Neural cell (in vitro differentiated cells): Measurements from ENCODE around the gene STX8. TPM values are rescaled to one million over a fixed set of nuclear protein-coding genes. Genes with fewer than 3 reads are reported as not detected.
"Not testable (repeated sequence)": the region's sequence is repeated elsewhere in the genome, so short reads cannot be mapped to it uniquely, and the experiment has no call there.

Experiments used
- H2AFZ ChIP-seq: fragments of 200-600, 300-800 bp; sonication (generic), shearing (Covaris generic); 2 replicates; pipeline ENCODE4 v1.6.0; 2014; ENCODE audit warnings: low read depth, mild to moderate bottlenecking, antibody characterized with exemption, low read length, moderate library complexity
- H3F3A ChIP-seq: fragments of 200-600 bp; shearing (Covaris generic); 2 replicates; pipeline ENCODE4 v1.6.1; 2016; ENCODE audit warnings: mild to moderate bottlenecking, moderate library complexity, mixed read lengths, antibody characterized with exemption, low read length; ENCODE audit not compliant: insufficient read depth, poor library complexity, severe bottlenecking
- H3K27ac ChIP-seq: fragments of 200-600, 300-800 bp; sonication (generic), shearing (Covaris generic); 2 replicates; pipeline ENCODE4 v1.5.1; 2014; ENCODE audit warnings: mild to moderate bottlenecking, low read length, moderate library complexity
- H3K27me3 ChIP-seq: fragments of 300-800, 200-600 bp; sonication (generic), shearing (Covaris generic); 2 replicates; pipeline ENCODE4 v1.6.0; 2014; ENCODE audit warnings: mild to moderate bottlenecking, low read depth, low read length, moderate library complexity; ENCODE audit not compliant: insufficient read depth
- H3K36me3 ChIP-seq: fragments of 300-800, 200-600 bp; sonication (generic), shearing (Covaris generic); 2 replicates; pipeline ENCODE4 v1.5.1; 2014; ENCODE audit warnings: mild to moderate bottlenecking, antibody characterized with exemption, low read length, moderate library complexity; ENCODE audit not compliant: insufficient read depth
- H3K4me2 ChIP-seq: fragments of 300-800, 200-600 bp; sonication (generic), shearing (Covaris generic); 2 replicates; pipeline ENCODE4 v1.6.0; 2014; ENCODE audit warnings: mild to moderate bottlenecking, low read length
- H3K4me3 ChIP-seq: fragments of 300-800, 200-600 bp; sonication (generic), shearing (Covaris generic); 2 replicates; pipeline ENCODE4 v1.5.1; 2014; ENCODE audit warnings: mild to moderate bottlenecking, low read length, moderate library complexity
- H3K79me2 ChIP-seq: fragments of 200-600 bp; shearing (Covaris generic); replicated peaks from 2 replicates; pipeline ENCODE4 v1.6.0; 2014; ENCODE audit warnings: mild to moderate bottlenecking, low read length, moderate library complexity; ENCODE audit not compliant: insufficient read depth
- H3K9ac ChIP-seq: fragments of 300-800, 200-600 bp; sonication (generic), shearing (Covaris generic); 2 replicates; pipeline ENCODE4 v1.6.1; 2016; ENCODE audit warnings: mild to moderate bottlenecking, low read length, mixed read lengths
- H3K9me2 ChIP-seq: fragments of 200-600 bp; shearing (Covaris generic); 2 replicates; pipeline ENCODE4 v1.6.1; 2016; ENCODE audit warnings: mild to moderate bottlenecking, low read length, mixed read lengths; ENCODE audit not compliant: insufficient read depth
- H3K9me3 ChIP-seq: fragments of 200-600, 300-800 bp; sonication (generic), shearing (Covaris generic); 2 replicates; pipeline ENCODE4 v1.6.1; 2016; ENCODE audit warnings: mild to moderate bottlenecking, mixed run types, low read length, moderate library complexity, mixed read lengths
- H4K20me1 ChIP-seq: fragments of 200-600 bp; shearing (Covaris generic); 2 replicates; pipeline ENCODE4 v1.6.1; 2016; ENCODE audit warnings: mild to moderate bottlenecking, mixed run types; ENCODE audit not compliant: insufficient read depth
- CTCF ChIP-seq: fragments of 450-650 bp; IDR thresholded peaks from 2 replicates; pipeline ENCODE4 v1.5.1; 2014; ENCODE audit warnings: antibody characterized with exemption, mild to moderate bottlenecking, moderate library complexity; ENCODE audit not compliant: poor library complexity, severe bottlenecking
- EP300 ChIP-seq: fragments of 450-650 bp; conservative IDR thresholded peaks from 2 replicates; pipeline ENCODE4 v1.6.1; 2014; ENCODE audit warnings: antibody characterized with exemption, mild to moderate bottlenecking, moderate library complexity; ENCODE audit not compliant: poor library complexity, severe bottlenecking
- EZH2 ChIP-seq: fragments of 200-600, 300-800 bp; shearing (Covaris generic), sonication (generic); IDR thresholded peaks from 2 replicates; pipeline ENCODE4 v1.6.1; 2014; ENCODE audit warnings: antibody characterized with exemption, low read length, borderline replicate concordance, mild to moderate bottlenecking; ENCODE audit not compliant: insufficient read depth, poor library complexity, severe bottlenecking
- MXI1 ChIP-seq: fragments of 450-650 bp; conservative IDR thresholded peaks from 2 replicates; pipeline ENCODE4 v1.6.1; 2014; ENCODE audit warnings: antibody characterized with exemption, mild to moderate bottlenecking; ENCODE audit not compliant: poor library complexity, severe bottlenecking
- POLR2AphosphoS5 ChIP-seq: IDR thresholded peaks from 2 replicates; pipeline ENCODE4 v1.6.1; 2012
- RAD21 ChIP-seq: fragments of 450-650 bp; conservative IDR thresholded peaks from 2 replicates; pipeline ENCODE4 v1.6.1; 2014; ENCODE audit warnings: antibody characterized with exemption, mild to moderate bottlenecking, moderate library complexity
- REST ChIP-seq: IDR thresholded peaks from 2 replicates; pipeline ENCODE4 v1.6.1; 2012; ENCODE audit warnings: borderline replicate concordance
- TAF1 ChIP-seq: IDR thresholded peaks from 2 replicates; pipeline ENCODE4 v1.6.1; 2012; ENCODE audit warnings: low read depth
- polyA plus RNA-seq: library from polyadenylated mRNA; depleted of rRNA; stranded (reverse); fragments of >200 nt; gene quantifications from 2 replicates; pipeline ENCODE4 v1.2.3, GENCODE V29; 2014

The STX8 gene
- polyA plus RNA-seq, 1 donor from 2014 or later, result 100 TPM

GRCh38 chr17:9258115-9259015 is 317.3 kb downstream of the STX8 start:
- Histone ChIP-seq H3K79me2 (no peaks in the 10 kb centered on the region), H3F3A (no peaks in the 10 kb centered on the region), H3K4me2 (no peak overlapping the region), H3K27me3 (no peaks in the 10 kb centered on the region), H4K20me1 (no peaks in the 10 kb centered on the region), H3K9me2 (no peaks in the 10 kb centered on the region), H3K27ac (no peak overlapping the region), H3K9ac (no peak overlapping the region), H3K4me3 (no peak overlapping the region), H2AFZ (no peak overlapping the region), H3K36me3 (no peaks in the 10 kb centered on the region), H3K9me3 (no peaks in the 10 kb centered on the region)
- no peak for TF ChIP-seq CTCF
- no peak for TF ChIP-seq RAD21
- TF ChIP-seq EP300, result no peak
- no peak for TF ChIP-seq EZH2
- no peak for TF ChIP-seq MXI1
- no peak for TF ChIP-seq POLR2AphosphoS5
- no peak for TF ChIP-seq REST
- TF ChIP-seq TAF1, result no peak

GRCh38 chr17:9257630-9257965 is 318.0 kb downstream of the STX8 start:
- H3K79me2 ChIP-seq, H3K9me2 ChIP-seq, H3F3A ChIP-seq, H3K27me3 ChIP-seq, H3K9me3 ChIP-seq, H3K27ac ChIP-seq, H2AFZ ChIP-seq, H3K4me3 ChIP-seq, H3K36me3 ChIP-seq, H3K4me2 ChIP-seq, H4K20me1 ChIP-seq, H3K9ac ChIP-seq: not testable (repeated sequence)
